Fibroblast of lung (primary cell): ENCODE data around the gene MPC1L.

Source experiments
- CTCF ChIP-seq, 2 donors: IDR thresholded peaks in 1 of 2; conservative IDR thresholded peaks in 1 of 2; 1 replicate in 1 of 2; 2 replicates in 1 of 2; pipeline ENCODE4 v1.5.1; 2011 to 2012; ENCODE audit warnings: low read length in 2 of 2, control low read depth in 1 of 2, inconsistent platforms in 1 of 2, low read depth in 1 of 2, mild to moderate bottlenecking in 1 of 2
- EZH2 ChIP-seq: IDR thresholded peaks from 2 replicates; pipeline ENCODE4 v1.5.1; 2012; ENCODE audit warnings: low read length, control low read depth, mild to moderate bottlenecking; ENCODE audit errors: missing control alignments

- TF ChIP-seq CTCF (conservative IDR thresholded peaks at IDR 0.05 in 1 of 2, IDR thresholded peaks at IDR 0.05 in 1 of 2; ENCODE audit: low read depth in 1 of 2, low read length in 2 of 2) (no peak), EZH2 (no peak)
Measured at GRCh38 chrX:40652664-40653063, 29.4 kb downstream of the MPC1L start.
